CD14-positive monocyte (primary cell): ENCODE data around the gene KAT6B. TPM values are rescaled to one million over a fixed set of nuclear protein-coding genes. Genes with fewer than 3 reads are reported as not detected.

Experiments used
- DNase-seq, 3 donors: peaks; one replicate each; pipeline ENCODE4 v3.0.0-alpha.2; 2011 to 2022
- H2AFZ ChIP-seq: 2 replicates; pipeline ENCODE4 v1.6.0; 2012; ENCODE audit warnings: mild to moderate bottlenecking, low read depth, low read length, inconsistent platforms; ENCODE audit not compliant: insufficient read depth, poor library complexity, severe bottlenecking
- H3K27ac ChIP-seq, 2 donors: 1 replicate in 1 of 2; 2 replicates in 1 of 2; pipeline ENCODE4 v1.5.1; 2012 to 2013; ENCODE audit warnings: low read length in 2 of 2, control low read depth in 1 of 2, inconsistent platforms in 1 of 2, low read depth in 1 of 2, mild to moderate bottlenecking in 1 of 2
- H3K27me3 ChIP-seq, 2 donors: one replicate each; pipeline versions ENCODE4 v1.6.0 to v1.6.1; 2011 to 2013; ENCODE audit warnings: low read length in 2 of 2; ENCODE audit not compliant: control insufficient read depth in 2 of 2, insufficient read depth in 2 of 2
- H3K36me3 ChIP-seq, 2 donors: replicated peaks in 1 of 2; 1 replicate in 1 of 2; 2 replicates in 1 of 2; pipeline versions ENCODE4 v1.5.1 to v1.6.1; 2012 to 2013; ENCODE audit warnings: low read length in 2 of 2, control low read depth in 1 of 2, inconsistent platforms in 1 of 2, mild to moderate bottlenecking in 1 of 2; ENCODE audit not compliant: insufficient read depth in 2 of 2, control insufficient read depth in 1 of 2
- H3K4me1 ChIP-seq, 2 donors: 1 replicate in 1 of 2; 2 replicates in 1 of 2; pipeline versions ENCODE4 v1.5.1 to v1.6.1; 2012 to 2013; ENCODE audit warnings: low read length in 2 of 2, control low read depth in 1 of 2, inconsistent platforms in 1 of 2, mild to moderate bottlenecking in 1 of 2, moderate library complexity in 1 of 2; ENCODE audit not compliant: insufficient read depth in 2 of 2, control insufficient read depth in 1 of 2
- H3K4me2 ChIP-seq: replicated peaks from 2 replicates; pipeline ENCODE3; 2012; ENCODE audit warnings: low read length, moderate library complexity, mild to moderate bottlenecking; ENCODE audit not compliant: poor library complexity, severe bottlenecking; ENCODE audit errors: extremely low read depth
- H3K4me3 ChIP-seq, 3 experiments: fragments of 200-600 bp in 1 of 3; sonication (generic) in 1 of 3; replicated peaks in 1 of 3; 1 replicate in 2 of 3; 2 replicates in 1 of 3; pipeline ENCODE4 v1.5.1; 2011 to 2013; ENCODE audit warnings: low read length in 3 of 3, mild to moderate bottlenecking in 3 of 3, control low read depth in 2 of 3, low read depth in 2 of 3, inconsistent platforms in 1 of 3, moderate library complexity in 1 of 3
- H3K79me2 ChIP-seq: 2 replicates; pipeline ENCODE4 v1.6.0; 2012; ENCODE audit warnings: mild to moderate bottlenecking, control low read depth, inconsistent platforms, low read length, moderate library complexity; ENCODE audit not compliant: insufficient read depth
- H3K9ac ChIP-seq: 2 replicates; pipeline ENCODE4 v1.6.0; 2017; ENCODE audit warnings: low read length, mild to moderate bottlenecking; ENCODE audit not compliant: insufficient read depth, poor library complexity, severe bottlenecking
- H3K9me3 ChIP-seq, 2 donors: replicated peaks in 1 of 2; 1 replicate in 1 of 2; 2 replicates in 1 of 2; pipeline versions ENCODE4 v1.5.1 to v1.6.1; 2012 to 2013; ENCODE audit warnings: low read length in 2 of 2, control low read depth in 1 of 2; ENCODE audit not compliant: control insufficient read depth in 1 of 2, insufficient read depth in 1 of 2
- H4K20me1 ChIP-seq: 2 replicates; pipeline ENCODE4 v1.6.0; 2012; ENCODE audit warnings: mild to moderate bottlenecking, low read length, control low read depth, moderate library complexity; ENCODE audit not compliant: insufficient read depth
- H3K27ac Mint-ChIP-seq, 7 donors: one replicate each; pipeline ENCODE4 v1.8.0; 2020; ENCODE audit warnings: mild to moderate bottlenecking in 7 of 7, mixed read lengths in 7 of 7, moderate library complexity in 6 of 7, inconsistent platforms in 2 of 7
- H3K27me3 Mint-ChIP-seq, 3 donors: one replicate each; pipeline ENCODE4 v1.8.0; 2021 to 2022; ENCODE audit warnings: low read depth in 3 of 3, mild to moderate bottlenecking in 3 of 3, mixed read lengths in 3 of 3, moderate library complexity in 3 of 3, inconsistent platforms in 1 of 3
- H3K36me3 Mint-ChIP-seq, 2 donors: one replicate each; pipeline ENCODE4 v1.8.0; 2020; ENCODE audit warnings: mixed read lengths in 2 of 2, inconsistent platforms in 1 of 2, mild to moderate bottlenecking in 1 of 2
- H3K4me1 Mint-ChIP-seq: one replicate; pipeline ENCODE4 v1.8.0; 2020; ENCODE audit warnings: mild to moderate bottlenecking, mixed read lengths
- H3K4me3 Mint-ChIP-seq, 2 donors: one replicate each; pipeline ENCODE4 v1.8.0; 2020; ENCODE audit warnings: mild to moderate bottlenecking in 2 of 2, mixed read lengths in 2 of 2, moderate library complexity in 1 of 2
- H3K9me3 Mint-ChIP-seq, 7 donors: one replicate each; pipeline ENCODE4 v1.8.0; 2020 to 2022; ENCODE audit warnings: mixed read lengths in 7 of 7, mild to moderate bottlenecking in 6 of 7, moderate library complexity in 6 of 7, inconsistent platforms in 2 of 7
- WGBS: methylation state at CpG from one replicate; pipeline ENCODE4 v1.1.5; 2013; ENCODE audit warnings: missing lambda C conversion rate; ENCODE audit not compliant: insufficient coverage; 5-methylcytosine and 5-hydroxymethylcytosine counted together
- intact Hi-C, 2 donors: fragments of 100-400 bp; cut with micrococcal nuclease; formaldehyde crosslinking; loops; one replicate each; pipeline versions ENCODE4 v1.15.0 to v1.15.1; 2023
- polyA plus RNA-seq, 3 donors: library from polyadenylated mRNA; depleted of rRNA in 1 of 3; unstranded in 2 of 3; stranded (reverse) in 1 of 3; fragments of 300-500 nt in 2 of 3; fragments of >200 nt in 1 of 3; fragmentation: Illumina TruSeq in 2 of 3; gene quantifications; 1 replicate in 2 of 3; 2 replicates in 1 of 3; pipeline ENCODE4 v1.2.3, GENCODE V29; 2012 to 2021
- TF ChIP-seq, protein P1 (sequence below): fragments of 200-600 bp; IDR thresholded peaks from one replicate; pipeline ENCODE4 v1.8.0; 2022; ENCODE audit warnings: antibody characterized with exemption, mild to moderate bottlenecking

Gene KAT6B
- polyA plus RNA-seq, 3 donors, result 3.3 to 6.4 (median 6.2) TPM

DNA sequence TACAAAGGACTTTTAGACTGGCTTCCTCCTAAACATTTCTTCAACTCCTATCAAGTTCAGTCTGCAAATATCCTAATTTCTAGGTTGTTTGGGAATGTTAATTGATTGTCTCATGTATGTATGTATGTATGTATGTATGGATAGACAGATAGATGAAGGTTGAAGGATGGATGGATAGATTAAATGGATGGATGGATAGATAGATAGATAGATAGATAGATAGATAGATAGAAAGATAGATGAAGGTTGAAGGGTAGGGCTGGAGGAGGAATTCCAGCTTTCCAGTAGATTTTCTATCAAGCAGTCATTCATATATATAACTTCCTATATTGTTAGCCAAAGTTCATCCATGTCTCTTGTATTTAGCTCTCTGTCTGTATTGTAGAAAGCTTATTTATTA lies 85.8 kb downstream of the KAT6B start:
- intact Hi-C loops, result no loop called here

DNA sequence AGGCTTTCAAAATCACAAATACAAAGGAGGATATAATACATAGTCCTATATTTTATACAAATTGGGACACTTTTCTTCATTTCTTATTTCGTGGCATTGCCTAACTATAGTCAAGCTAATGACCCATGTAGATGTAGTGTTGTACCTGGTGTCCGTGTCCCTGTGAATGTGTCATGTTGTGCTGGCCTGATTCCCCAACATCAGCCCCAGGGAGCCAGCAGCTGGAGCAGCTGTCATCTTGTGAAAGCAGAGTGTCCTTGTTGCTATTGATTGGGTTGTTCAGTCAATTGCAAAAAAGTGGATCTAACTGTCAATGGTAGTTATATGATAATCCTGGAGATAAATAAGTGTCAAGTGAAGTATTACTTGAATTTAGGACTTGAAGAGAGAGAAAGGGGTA lies 86.3 kb downstream of the KAT6B start:
- Histone ChIP-seq H2AFZ (no peak overlapping the region), H3K79me2 (peaks cover 32% of the 10 kb centered on the region), H3K4me2 (no peak overlapping the region), H3K9ac (no peak overlapping the region), H4K20me1 (no peaks in the 10 kb centered on the region), H3K27ac (no peak overlapping the region), H3K27me3 (no peaks in the 10 kb centered on the region), H3K9me3 (no peaks in the 10 kb centered on the region), H3K4me1 (no peaks in the 10 kb centered on the region), H3K36me3 (no peaks in the 10 kb centered on the region), H3K4me3 (no peak overlapping the region)
- no peaks in the 10 kb centered on the region for H3K9me3 Mint-ChIP-seq
- TF ChIP-seq, protein P1, sequence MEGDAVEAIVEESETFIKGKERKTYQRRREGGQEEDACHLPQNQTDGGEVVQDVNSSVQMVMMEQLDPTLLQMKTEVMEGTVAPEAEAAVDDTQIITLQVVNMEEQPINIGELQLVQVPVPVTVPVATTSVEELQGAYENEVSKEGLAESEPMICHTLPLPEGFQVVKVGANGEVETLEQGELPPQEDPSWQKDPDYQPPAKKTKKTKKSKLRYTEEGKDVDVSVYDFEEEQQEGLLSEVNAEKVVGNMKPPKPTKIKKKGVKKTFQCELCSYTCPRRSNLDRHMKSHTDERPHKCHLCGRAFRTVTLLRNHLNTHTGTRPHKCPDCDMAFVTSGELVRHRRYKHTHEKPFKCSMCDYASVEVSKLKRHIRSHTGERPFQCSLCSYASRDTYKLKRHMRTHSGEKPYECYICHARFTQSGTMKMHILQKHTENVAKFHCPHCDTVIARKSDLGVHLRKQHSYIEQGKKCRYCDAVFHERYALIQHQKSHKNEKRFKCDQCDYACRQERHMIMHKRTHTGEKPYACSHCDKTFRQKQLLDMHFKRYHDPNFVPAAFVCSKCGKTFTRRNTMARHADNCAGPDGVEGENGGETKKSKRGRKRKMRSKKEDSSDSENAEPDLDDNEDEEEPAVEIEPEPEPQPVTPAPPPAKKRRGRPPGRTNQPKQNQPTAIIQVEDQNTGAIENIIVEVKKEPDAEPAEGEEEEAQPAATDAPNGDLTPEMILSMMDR, result no peak
- peaks cover 11% of the 10 kb centered on the region for H3K4me1 Mint-ChIP-seq
- H3K27ac Mint-ChIP-seq, result no peak overlapping the region
- no peak overlapping the region for H3K4me3 Mint-ChIP-seq
- WGBS, result 100% methylated on average over 1 of the region's 2 CpGs
- H3K36me3 Mint-ChIP-seq, result no peaks in the 10 kb centered on the region
- H3K27me3 Mint-ChIP-seq, result no peaks in the 10 kb centered on the region
- no peak for DNase-seq
- intact Hi-C loops, result no loop called here

More for the DNA sequence above, 85.8 kb downstream of the KAT6B start:
- TF ChIP-seq, protein P1, result no peak
- H3K27me3 ChIP-seq, result no peaks in the 10 kb centered on the region
- Mint-ChIP-seq H3K27me3 (no peaks in the 10 kb centered on the region), H3K4me1 (peaks cover 11% of the 10 kb centered on the region), H3K36me3 (no peaks in the 10 kb centered on the region), H3K27ac (no peak overlapping the region), H3K9me3 (no peaks in the 10 kb centered on the region), H3K4me3 (no peak overlapping the region)
- H3K4me2 ChIP-seq, result no peak overlapping the region
- H3K79me2 ChIP-seq, result peaks cover 27% of the 10 kb centered on the region
- H3K4me3 ChIP-seq, result no peak overlapping the region
- H2AFZ ChIP-seq, result no peak overlapping the region
- H3K36me3 ChIP-seq, result no peaks in the 10 kb centered on the region
- no peak overlapping the region for H3K27ac ChIP-seq
- H3K9ac ChIP-seq, result no peak overlapping the region
- no peak for DNase-seq
- H4K20me1 ChIP-seq, result no peaks in the 10 kb centered on the region
- H3K9me3 ChIP-seq, result no peaks in the 10 kb centered on the region
- no peaks in the 10 kb centered on the region for H3K4me1 ChIP-seq
